A549 (cell line): Measurements from ENCODE around the gene RPAP3.

ENCODE experiments used
- CHD2 ChIP-seq: fragments of 150-350 bp; IDR thresholded peaks from 2 replicates; pipeline ENCODE4 v1.6.1; 2014; ENCODE audit warnings: low read length; ENCODE audit not compliant: partially characterized antibody
- POLR2A ChIP-seq: IDR thresholded peaks from 2 replicates; pipeline ENCODE4 v1.6.1; 2012; ENCODE audit warnings: mild to moderate bottlenecking, low read length
- RFX5 ChIP-seq: fragments of 450-650 bp; IDR thresholded peaks from 2 replicates; pipeline ENCODE4 v1.7.1; 2014; ENCODE audit warnings: antibody characterized with exemption, mild to moderate bottlenecking, moderate library complexity
- TF ChIP-seq, protein P1 (sequence below): fragments of >200 bp; sonication (Bioruptor Twin); formaldehyde crosslinking; IDR thresholded peaks from 3 replicates; pipeline ENCODE4 v1.5.1; 2016

DNA sequence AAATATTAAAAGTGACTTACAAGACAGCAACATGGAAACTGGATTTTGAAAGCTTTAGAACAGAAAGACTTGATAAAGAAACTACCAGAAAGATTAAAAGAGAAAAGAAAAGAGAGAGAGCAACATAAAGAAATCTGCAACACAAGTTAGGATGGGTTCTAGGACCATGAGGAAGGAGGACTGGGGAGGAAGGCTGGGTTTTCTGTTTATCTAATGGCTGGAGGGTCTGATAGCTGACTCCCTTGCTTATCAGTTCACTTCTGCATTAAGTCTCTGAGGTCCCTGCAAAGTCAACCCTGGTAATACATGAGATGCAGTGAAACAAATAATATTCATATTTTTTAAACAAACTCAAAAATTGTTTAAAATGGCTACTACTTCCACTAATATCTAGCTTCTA lies 90.1 kb downstream of the RPAP3 start:
- TF ChIP-seq RFX5 (no peak), POLR2A (no peak), CHD2 (no peak)
- TF ChIP-seq, protein P1, sequence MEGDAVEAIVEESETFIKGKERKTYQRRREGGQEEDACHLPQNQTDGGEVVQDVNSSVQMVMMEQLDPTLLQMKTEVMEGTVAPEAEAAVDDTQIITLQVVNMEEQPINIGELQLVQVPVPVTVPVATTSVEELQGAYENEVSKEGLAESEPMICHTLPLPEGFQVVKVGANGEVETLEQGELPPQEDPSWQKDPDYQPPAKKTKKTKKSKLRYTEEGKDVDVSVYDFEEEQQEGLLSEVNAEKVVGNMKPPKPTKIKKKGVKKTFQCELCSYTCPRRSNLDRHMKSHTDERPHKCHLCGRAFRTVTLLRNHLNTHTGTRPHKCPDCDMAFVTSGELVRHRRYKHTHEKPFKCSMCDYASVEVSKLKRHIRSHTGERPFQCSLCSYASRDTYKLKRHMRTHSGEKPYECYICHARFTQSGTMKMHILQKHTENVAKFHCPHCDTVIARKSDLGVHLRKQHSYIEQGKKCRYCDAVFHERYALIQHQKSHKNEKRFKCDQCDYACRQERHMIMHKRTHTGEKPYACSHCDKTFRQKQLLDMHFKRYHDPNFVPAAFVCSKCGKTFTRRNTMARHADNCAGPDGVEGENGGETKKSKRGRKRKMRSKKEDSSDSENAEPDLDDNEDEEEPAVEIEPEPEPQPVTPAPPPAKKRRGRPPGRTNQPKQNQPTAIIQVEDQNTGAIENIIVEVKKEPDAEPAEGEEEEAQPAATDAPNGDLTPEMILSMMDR: no peak
